ENCODE data around the gene TMEM69. TPM values are rescaled to one million over a fixed set of nuclear protein-coding genes. Genes with fewer than 3 reads are reported as not detected.

Gene TMEM69
- total and polyA plus RNA-seq, 2 of the 8 experiments (the other 6 are each of a cell fraction or from before 2014, with no cell fraction given) = 39.0 to 123 TPM

GRCh38 chr1:45687014-45687753, 797 bp upstream of the TMEM69 start:
- Histone ChIP-seq H3K14ac (ENCODE audit: insufficient read length) (no peak overlapping the region), H3K9me3 (ENCODE audit: insufficient read depth in 2 of 2, low read depth in 1 of 2, low read length in 1 of 2) (no peaks in the 10 kb centered on the region), H4K5ac (ENCODE audit: insufficient read length, low read depth, low read length) (peak overlapping the region; percentile 89), H2AK5ac (ENCODE audit: low read depth, low read length) (no peak overlapping the region), H3K27ac (ENCODE audit: low read depth, low read length) (peak overlapping the region; percentile 93), H2BK20ac (ENCODE audit: low read length) (no peak overlapping the region), H3K9ac (replicated peaks in 1 of 4; ENCODE audit: extremely low read depth in 1 of 4, low read depth in 3 of 4, low read length in 3 of 4) (peak overlapping the region; percentile 67 to 99 (median 97)), H2AFZ (ENCODE audit: low read length) (peak overlapping the region; percentile 89), H2BK5ac (ENCODE audit: low read depth, low read length) (peak overlapping the region; percentile 99), H3K56ac (replicated peaks; ENCODE audit: insufficient read length, low read depth, low read length) (peak overlapping the region; percentile 88), H4K20me1 (replicated peaks in 1 of 2; ENCODE audit: control insufficient read depth in 1 of 2, insufficient read depth in 2 of 2, low read length in 2 of 2) (peaks cover 2 to 3% of the 10 kb centered on the region in 2 experiments), H3K23ac (ENCODE audit: insufficient read length) (no peak overlapping the region), H3K4me2 (ENCODE audit: insufficient read depth in 1 of 2, low read depth in 2 of 2, low read length in 2 of 2) (peak overlapping the region; percentile 87 to 97), H3K27me3 (replicated peaks in 1 of 4; ENCODE audit: control insufficient read depth in 3 of 4, extremely low read depth in 1 of 4, insufficient read depth in 3 of 4, low read length in 3 of 4) (no peaks in the 10 kb centered on the region), H3K23me2 (ENCODE audit: low read depth, low read length) (peaks cover 7% of the 10 kb centered on the region), H2BK120ac (replicated peaks; ENCODE audit: low read depth, low read length) (no peak overlapping the region), H3K79me1 (ENCODE audit: low read depth, low read length) (no peaks in the 10 kb centered on the region), H2BK15ac (ENCODE audit: low read length) (no peak overlapping the region), H3K4me1 (replicated peaks in 1 of 4; ENCODE audit: control insufficient read depth in 3 of 4, insufficient read depth in 4 of 4, low read length in 3 of 4) (peaks cover 0 to 2% (median 0%) of the 10 kb centered on the region in 4 experiments; a peak in 5 of 7 replicates), H3K18ac (ENCODE audit: extremely low read depth, low read length) (peak overlapping the region; percentile 100), H3K4ac (replicated peaks; ENCODE audit: insufficient read length, low read depth, low read length) (no peak overlapping the region), H4K91ac (replicated peaks; ENCODE audit: insufficient read length, low read length) (peak overlapping the region; percentile 94), H3K79me2 (ENCODE audit: control insufficient read depth in 1 of 2, insufficient read depth in 2 of 2, low read length in 2 of 2) (peaks cover 13 to 77% of the 10 kb centered on the region in 2 experiments), H3K36me3 (ENCODE audit: control insufficient read depth in 2 of 4, insufficient read depth in 4 of 4, low read length in 3 of 4) (peaks cover 0 to 9% (median under 1%) of the 10 kb centered on the region in 4 experiments; a peak in 3 of 8 replicates), H4K8ac (ENCODE audit: extremely low read depth, insufficient read depth, low read length) (peak overlapping the region; percentile 95; the same call in 1 of the 2 replicates), H3K4me3 (ENCODE audit: extremely low read depth in 1 of 4, insufficient read depth in 2 of 4, low read depth in 3 of 4, low read length in 4 of 4) (peak overlapping the region; percentile 96 to 99 (median 98)), H2BK12ac (ENCODE audit: low read depth, low read length) (peak overlapping the region; percentile 89; the same call in 1 of the 2 replicates)
- WGBS, 2 experiments (ENCODE audit: extremely low coverage in 1 of 2, insufficient coverage in 1 of 2, insufficient read length in 1 of 2, insufficient replicate concordance in 2 of 2, low coverage in 1 of 2, low lambda C conversion rate in 2 of 2, missing lambda C conversion rate in 1 of 2) = 6% methylated on average over 35 of the region's 44 CpGs; no CpG with 5 or more reads in 1 of the 2 experiments
- FAIRE-seq = peak; percentile 62
- POLR2A ChIA-PET (ENCODE audit: partially characterized antibody) = interaction anchor here (0.5 to 2.6 kb wide), 24 partner anchors 9 to 515 kb away, joined by 3 to 20 read pairs (median 4); partner anchors contain the start of genes CCDC163, CCDC17, MMACHC and NASP
- CTCF ChIA-PET (ENCODE audit: partially characterized antibody) = no interaction called here
- peak; percentile 90 to 96 for DNase-seq (ENCODE audit: low read depth in 1 of 2, low spot score in 2 of 2)
- TF ChIP-seq CREB1 (IDR thresholded peaks at IDR 0.05) (peak; percentile 88), GTF2F1 (IDR thresholded peaks at IDR 0.05; ENCODE audit: borderline replicate concordance, low read depth, low read length) (0 out of 2 replicates have a peak, but pooled peaks have one; percentile 18), TAF7 (optimal IDR thresholded peaks at IDR 0.05; ENCODE audit: borderline replicate concordance, low read depth, low read length) (peak; percentile 67), BRCA1 (IDR thresholded peaks at IDR 0.05; ENCODE audit: low read depth, low read length) (no peak), POLR2A (IDR thresholded peaks at IDR 0.05; ENCODE audit: control extremely low read depth in 1 of 2, low read depth in 2 of 2, low read length in 2 of 2) (peak in 1 of 2 experiments; percentile 77), POLR2AphosphoS5 (IDR thresholded peaks at IDR 0.05; ENCODE audit: low read depth, low read length) (peak; percentile 76), YY1 (IDR thresholded peaks at IDR 0.05; ENCODE audit: low read depth, low read length) (peak; percentile 75; the same call in 1 of the 2 replicates), SAP30 (IDR thresholded peaks at IDR 0.05; ENCODE audit: insufficient read depth, insufficient replicate concordance, low read length) (peak; percentile 51), SIN3A (conservative IDR thresholded peaks at IDR 0.05 in 1 of 2, IDR thresholded peaks at IDR 0.05 in 1 of 2; ENCODE audit: low read depth in 1 of 2, low read length in 2 of 2) (0 out of 4 replicates have a peak, but pooled peaks have one; percentile 65 to 68), E2F6 (IDR thresholded peaks at IDR 0.05) (peak; percentile 46; the same call in 1 of the 2 replicates), SIX5 (IDR thresholded peaks at IDR 0.05; ENCODE audit: low read depth, low read length) (peak; percentile 95)
